Measurements from ENCODE around the gene INSRR. TPM values are rescaled to one million over a fixed set of nuclear protein-coding genes. Genes with fewer than 3 reads are reported as not detected.

Gene INSRR
- total RNA-seq, 1 experiment from 2014 or later: 0.11 TPM

DNA sequence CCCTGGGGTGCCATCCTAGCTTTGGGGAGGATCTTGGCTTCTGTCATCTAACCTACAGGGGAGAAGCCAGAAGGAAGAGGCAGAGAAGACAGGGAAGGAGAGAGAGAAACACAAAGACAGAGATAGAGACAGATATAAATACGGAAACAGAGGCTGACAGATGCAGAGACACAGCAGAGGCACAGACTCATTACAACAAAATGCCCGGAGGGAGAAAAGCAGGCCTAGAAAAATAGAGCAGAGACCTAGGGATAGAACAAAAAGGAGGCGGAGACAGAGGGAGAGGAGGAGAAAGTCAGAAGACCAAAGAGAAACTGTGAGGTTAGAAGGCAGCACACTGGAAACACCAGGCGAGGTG is 36.5 kb upstream of the INSRR start (continued):
- TF ChIP-seq MLX (CRISPR knock-in tag; IDR thresholded peaks at IDR 0.05) (no peak), STAT6 (CRISPR knock-in tag; conservative IDR thresholded peaks at IDR 0.05; ENCODE audit: low read depth) (no peak), NFATC4 (CRISPR knock-in tag; IDR thresholded peaks at IDR 0.05) (no peak), E2F5 (CRISPR knock-in tag; IDR thresholded peaks at IDR 0.05) (no peak), GRHL2 (CRISPR knock-in tag; IDR thresholded peaks at IDR 0.05; ENCODE audit: insufficient replicate concordance, severe bottlenecking) (no peak)

DNA sequence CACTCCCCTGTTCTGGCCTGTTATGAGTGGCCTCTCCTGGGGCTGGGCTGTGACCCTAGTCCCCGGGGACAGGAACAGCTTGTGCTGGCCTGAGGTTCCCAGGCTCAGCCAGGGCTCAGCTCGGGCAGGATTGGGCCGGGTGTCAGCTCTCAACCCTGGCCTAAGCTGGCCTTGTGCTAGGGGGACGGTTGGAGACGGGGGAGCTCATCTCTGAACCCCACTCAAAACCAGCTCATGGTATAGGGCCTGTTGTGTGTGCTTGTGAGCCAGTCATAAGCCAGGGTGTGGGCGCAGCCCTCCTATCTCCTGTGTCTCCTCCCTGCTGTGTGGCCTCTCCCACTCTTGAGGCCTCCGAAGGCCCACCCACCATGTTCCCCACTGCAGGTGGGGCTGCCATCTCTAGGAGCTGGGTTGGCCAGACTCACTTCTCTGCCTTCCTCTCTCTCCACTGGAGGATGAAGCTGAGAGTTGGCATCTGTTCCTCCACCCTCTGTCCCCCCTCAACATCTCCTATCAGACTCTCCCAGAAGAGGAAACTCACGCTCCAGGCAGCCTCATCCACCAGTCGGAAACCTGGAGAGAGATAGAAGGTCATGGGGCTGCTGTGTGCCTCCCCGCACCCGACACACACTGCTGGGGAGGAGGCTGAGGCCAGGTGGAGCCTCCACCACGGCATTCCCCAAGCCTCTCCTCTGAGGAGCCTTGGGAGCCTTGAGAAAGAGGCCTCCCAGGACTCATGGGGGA is 36.0 kb upstream of the INSRR start:
- TF ChIP-seq ESRRA (CRISPR knock-in tag; IDR thresholded peaks at IDR 0.05; ENCODE audit: borderline replicate concordance) (no peak), ATF6 (CRISPR knock-in tag; IDR thresholded peaks at IDR 0.05) (no peak), E2F5 (CRISPR knock-in tag; IDR thresholded peaks at IDR 0.05) (no peak)
- DNase-seq (ENCODE audit: low spot score) (no peak), ATAC-seq (no peak)
- no peak overlapping the region for H3K4me3 Mint-ChIP-seq
- ChIA-PET POLR2A (interaction anchor here (0.8 kb wide), 1 partner anchor 56 kb away, joined by 3 read pairs; no protein-coding TSS in a partner anchor), CTCF (interaction anchor here (0.6 to 13.3 kb wide), 8 partner anchors 15 to 260 kb away, joined by 3 to 233 read pairs (median 7); partner anchors contain the start of genes INSRR, LRRC71 and NTRK1)
- H3K4me1 Mint-ChIP-seq: peaks cover 21% of the 10 kb centered on the region
- H3K27me3 Mint-ChIP-seq (ENCODE audit: low read depth): peaks cover 70% of the 10 kb centered on the region
- H3K27ac Mint-ChIP-seq: no peak overlapping the region
- H3K36me3 Mint-ChIP-seq: no peaks in the 10 kb centered on the region
- H3K9me3 Mint-ChIP-seq: no peaks in the 10 kb centered on the region

- peaks cover 21% of the 10 kb centered on the region for H3K4me1 Mint-ChIP-seq
- CTCF ChIA-PET: interaction anchor here (1.0 to 13.3 kb wide), 9 partner anchors 16 to 261 kb away, joined by 3 to 233 read pairs (median 7); partner anchors contain the start of genes INSRR, LRRC71, NES and NTRK1
- no peak overlapping the region for H3K27ac Mint-ChIP-seq
- peak overlapping the region; percentile 50 for H3K4me3 Mint-ChIP-seq
- DNase-seq (ENCODE audit: low spot score): no peak
- H3K27me3 Mint-ChIP-seq (ENCODE audit: low read depth): peaks cover 75% of the 10 kb centered on the region
- no peaks in the 10 kb centered on the region for H3K9me3 Mint-ChIP-seq
- no peaks in the 10 kb centered on the region for H3K36me3 Mint-ChIP-seq
- POLR2A ChIA-PET: interaction anchor here (0.8 kb wide), 1 partner anchor 55 kb away, joined by 3 read pairs; no protein-coding TSS in a partner anchor
- no peak for ATAC-seq
- TF ChIP-seq KAT7 (CRISPR knock-in tag; IDR thresholded peaks at IDR 0.05; ENCODE audit: borderline replicate concordance): no peak
- TF ChIP-seq SP1 (CRISPR knock-in tag; conservative IDR thresholded peaks at IDR 0.05): no peak
- no peak for TF ChIP-seq ZNF512 (CRISPR knock-in tag; IDR thresholded peaks at IDR 0.05; ENCODE audit: borderline replicate concordance)
- TF ChIP-seq NR2C2 (CRISPR knock-in tag; IDR thresholded peaks at IDR 0.05): no peak
- no peak for TF ChIP-seq MYBL2 (CRISPR knock-in tag; IDR thresholded peaks at IDR 0.05)
- TF ChIP-seq CREB1 (CRISPR knock-in tag; IDR thresholded peaks at IDR 0.05): no peak
- TF ChIP-seq E2F1 (CRISPR knock-in tag; IDR thresholded peaks at IDR 0.05): no peak
- TF ChIP-seq, protein P1, sequence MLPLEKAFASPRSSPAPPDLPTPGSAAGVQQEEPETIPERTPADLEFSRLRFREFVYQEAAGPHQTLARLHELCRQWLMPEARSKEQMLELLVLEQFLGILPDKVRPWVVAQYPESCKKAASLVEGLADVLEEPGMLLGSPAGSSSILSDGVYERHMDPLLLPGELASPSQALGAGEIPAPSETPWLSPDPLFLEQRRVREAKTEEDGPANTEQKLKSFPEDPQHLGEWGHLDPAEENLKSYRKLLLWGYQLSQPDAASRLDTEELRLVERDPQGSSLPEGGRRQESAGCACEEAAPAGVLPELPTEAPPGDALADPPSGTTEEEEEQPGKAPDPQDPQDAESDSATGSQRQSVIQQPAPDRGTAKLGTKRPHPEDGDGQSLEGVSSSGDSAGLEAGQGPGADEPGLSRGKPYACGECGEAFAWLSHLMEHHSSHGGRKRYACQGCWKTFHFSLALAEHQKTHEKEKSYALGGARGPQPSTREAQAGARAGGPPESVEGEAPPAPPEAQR (CRISPR knock-in tag; IDR thresholded peaks at IDR 0.05): no peak
- TF ChIP-seq ATF1 (CRISPR knock-in tag; IDR thresholded peaks at IDR 0.05): no peak
- TF ChIP-seq MAX (CRISPR knock-in tag; IDR thresholded peaks at IDR 0.05): no peak
- no peak for TF ChIP-seq ZNF219 (CRISPR knock-in tag; IDR thresholded peaks at IDR 0.05; ENCODE audit: borderline replicate concordance)
- no peak for TF ChIP-seq ZNF232 (CRISPR knock-in tag; IDR thresholded peaks at IDR 0.05)
- TF ChIP-seq SMAD3 (CRISPR knock-in tag; IDR thresholded peaks at IDR 0.05; ENCODE audit: borderline replicate concordance): no peak
Measured at GRCh38 chr1:156894001-156894400, 35.1 kb upstream of the INSRR start.
